SK-N-SH (cell line): ENCODE measurements around the gene CCDC18. TPM values are rescaled to one million over a fixed set of nuclear protein-coding genes. Genes with fewer than 3 reads are reported as not detected.
"Not testable (repeated sequence)": the region's sequence is repeated elsewhere in the genome, so short reads cannot be mapped to it uniquely, and the experiment has no call there.

Source experiments
- CTCF ChIA-PET: fragments of 300-600, 350-600 bp; formaldehyde crosslinking; extraction: SDS; loops from one replicate; lab custom pipeline; 2021; lab: Yijun Ruan, JAX
- POLR2A ChIA-PET: fragments of 350-600 bp; sonication (Branson Sonifier 250); formaldehyde crosslinking; extraction: SDS; loops from one replicate; lab custom pipeline; 2020; ENCODE audit warnings: antibody characterized with exemption, inconsistent platforms; lab: Yijun Ruan, JAX
- DNase-seq: peaks from one replicate; pipeline ENCODE4 v3.0.0; 2012
- H2AFZ ChIP-seq: fragments of 200-600 bp; sonication (generic); 2 replicates; pipeline ENCODE4 v1.8.1; 2016; ENCODE audit warnings: antibody characterized with exemption, mild to moderate bottlenecking, low read depth
- H3F3A ChIP-seq: fragments of 200-600 bp; sonication (generic); replicated peaks from 2 replicates; pipeline ENCODE3; 2016; ENCODE audit warnings: antibody characterized with exemption, mild to moderate bottlenecking; ENCODE audit not compliant: insufficient read depth
- H3K27ac ChIP-seq, 2 experiments: fragments of 200-500 bp in 1 of 2; fragments of 200-600 bp in 1 of 2; sonication (Bioruptor generic) in 1 of 2; sonication (generic), shearing (Covaris generic) in 1 of 2; 2 replicates each; pipeline versions ENCODE4 v1.5.1 to v1.6.1; 2014 to 2016; ENCODE audit warnings: low read depth in 2 of 2, inconsistent platforms in 1 of 2, low read length in 1 of 2, mild to moderate bottlenecking in 1 of 2, mixed read lengths in 1 of 2
- H3K27me3 ChIP-seq: fragments of 200-600 bp; sonication (generic), shearing (Covaris generic); 2 replicates; pipeline ENCODE4 v1.6.1; 2016; ENCODE audit warnings: mixed run types; ENCODE audit not compliant: insufficient read depth
- H3K36me3 ChIP-seq, 2 experiments: fragments of 200-500 bp in 1 of 2; fragments of 200-600 bp in 1 of 2; sonication (Bioruptor generic) in 1 of 2; sonication (generic) in 1 of 2; replicated peaks in 1 of 2; 2 replicates each; pipeline versions ENCODE3 to v1.5.1; 2014 to 2016; ENCODE audit warnings: low read length in 1 of 2, mild to moderate bottlenecking in 1 of 2; ENCODE audit not compliant: insufficient read depth in 2 of 2, control insufficient read depth in 1 of 2
- H3K4me1 ChIP-seq, 2 experiments: fragments of 200-500 bp in 1 of 2; fragments of 200-600 bp in 1 of 2; sonication (Bioruptor generic) in 1 of 2; sonication (generic), shearing (Covaris generic) in 1 of 2; 2 replicates each; pipeline versions ENCODE4 v1.5.1 to v1.6.1; 2014 to 2016; ENCODE audit warnings: low read depth in 1 of 2, low read length in 1 of 2, mixed run types in 1 of 2; ENCODE audit not compliant: insufficient read depth in 2 of 2, control insufficient read depth in 1 of 2
- H3K4me2 ChIP-seq: fragments of 200-600 bp; sonication (generic), shearing (Covaris generic); 2 replicates; pipeline ENCODE4 v1.6.1; 2017; ENCODE audit warnings: mixed run types
- H3K4me3 ChIP-seq, 2 experiments: fragments of 200-500 bp in 1 of 2; fragments of 200-600 bp in 1 of 2; sonication (Bioruptor generic) in 1 of 2; sonication (generic), shearing (Covaris generic) in 1 of 2; 2 replicates each; pipeline versions ENCODE4 v1.5.1 to v1.8.1; 2014 to 2016; ENCODE audit warnings: low read depth in 2 of 2, inconsistent platforms in 1 of 2, low read length in 1 of 2, mild to moderate bottlenecking in 1 of 2, mixed read lengths in 1 of 2, moderate library complexity in 1 of 2
- H3K79me2 ChIP-seq: fragments of 200-600 bp; sonication (generic); 2 replicates; pipeline ENCODE4 v1.8.1; 2017; ENCODE audit warnings: mild to moderate bottlenecking; ENCODE audit not compliant: insufficient read depth
- H3K9ac ChIP-seq: fragments of 200-600 bp; sonication (generic); 2 replicates; pipeline ENCODE4 v1.6.1; 2017; ENCODE audit warnings: mixed run types
- H3K9me2 ChIP-seq: fragments of 200-600 bp; sonication (generic); 2 replicates; pipeline ENCODE4 v1.6.1; 2017; ENCODE audit warnings: mixed run types
- H3K9me3 ChIP-seq: fragments of 200-600 bp; sonication (generic); 2 replicates; pipeline ENCODE4 v1.6.1; 2017; ENCODE audit warnings: mixed run types, mild to moderate bottlenecking, moderate library complexity
- H4K20me1 ChIP-seq: fragments of 200-600 bp; sonication (generic); 2 replicates; pipeline ENCODE4 v1.6.1; 2017; ENCODE audit warnings: mild to moderate bottlenecking, mixed run types; ENCODE audit not compliant: insufficient read depth
- CHD2 ChIP-seq: fragments of 150-350 bp; IDR thresholded peaks from 2 replicates; pipeline ENCODE4 v1.6.1; 2018; ENCODE audit warnings: low read length; ENCODE audit not compliant: partially characterized antibody
- ELF1 ChIP-seq: IDR thresholded peaks from 2 replicates; pipeline ENCODE4 v1.4.0; 2012
- FOXM1 ChIP-seq: IDR thresholded peaks from 2 replicates; pipeline ENCODE4 v1.4.0; 2012; ENCODE audit warnings: low read depth, mild to moderate bottlenecking
- MEF2A ChIP-seq: IDR thresholded peaks from 2 replicates; pipeline ENCODE4 v1.4.0; 2012; ENCODE audit warnings: low read depth, borderline replicate concordance
- RXRA ChIP-seq: IDR thresholded peaks from 2 replicates; pipeline ENCODE4 v1.4.0; 2012; ENCODE audit warnings: low read depth, mild to moderate bottlenecking, borderline replicate concordance
- SIN3A ChIP-seq: IDR thresholded peaks from 2 replicates; pipeline ENCODE4 v1.6.1; 2012; ENCODE audit warnings: low read depth, mild to moderate bottlenecking, low read length, moderate library complexity, borderline replicate concordance
- SMC3 ChIP-seq: IDR thresholded peaks from 2 replicates; pipeline ENCODE4 v1.6.1; 2012; ENCODE audit warnings: low read depth, low read length, improper control_type of control experiment
- TAF1 ChIP-seq: IDR thresholded peaks from 2 replicates; pipeline ENCODE4 v1.6.1; 2012; ENCODE audit warnings: low read depth, mild to moderate bottlenecking, low read length, moderate library complexity, borderline replicate concordance
- TEAD4 ChIP-seq: IDR thresholded peaks from 2 replicates; pipeline ENCODE4 v1.4.0; 2012; ENCODE audit warnings: mild to moderate bottlenecking, borderline replicate concordance; ENCODE audit not compliant: insufficient read depth
- WGBS: methylation state at CpG from one replicate; pipeline ENCODE4 v1.1.6; 2017; ENCODE audit warnings: low lambda C conversion rate; 5-methylcytosine and 5-hydroxymethylcytosine counted together
- polyA plus RNA-seq, 3 experiments: library from polyadenylated mRNA; depleted of rRNA; stranded (reverse); fragments of >200 nt; gene quantifications; 2 replicates each; pipeline ENCODE4 v1.2.3, GENCODE V29; 2012
- TF ChIP-seq, protein P1 (sequence below): IDR thresholded peaks from 2 replicates; pipeline ENCODE4; 2012
- TF ChIP-seq, protein P2 (sequence below): IDR thresholded peaks from 2 replicates; pipeline ENCODE4 v1.4.0; 2012; ENCODE audit warnings: low read depth, borderline replicate concordance
- TF ChIP-seq, protein P3 (sequence below): IDR thresholded peaks from 2 replicates; pipeline ENCODE4 v1.4.0; 2012; ENCODE audit warnings: low read depth
- TF ChIP-seq, protein P4 (sequence below): IDR thresholded peaks from 2 replicates; pipeline ENCODE4 v1.4.0; 2012; ENCODE audit warnings: low read depth, borderline replicate concordance
- TF ChIP-seq, protein P5 (sequence below): fragments of 150-350 bp; IDR thresholded peaks from 2 replicates; pipeline ENCODE4 v1.6.1; 2016; ENCODE audit warnings: mild to moderate bottlenecking, low read depth, low read length

The CCDC18 gene
- polyA plus RNA-seq, 1 of the 3 experiments (the other 2 are of a cell fraction) = 4.0 TPM

DNA sequence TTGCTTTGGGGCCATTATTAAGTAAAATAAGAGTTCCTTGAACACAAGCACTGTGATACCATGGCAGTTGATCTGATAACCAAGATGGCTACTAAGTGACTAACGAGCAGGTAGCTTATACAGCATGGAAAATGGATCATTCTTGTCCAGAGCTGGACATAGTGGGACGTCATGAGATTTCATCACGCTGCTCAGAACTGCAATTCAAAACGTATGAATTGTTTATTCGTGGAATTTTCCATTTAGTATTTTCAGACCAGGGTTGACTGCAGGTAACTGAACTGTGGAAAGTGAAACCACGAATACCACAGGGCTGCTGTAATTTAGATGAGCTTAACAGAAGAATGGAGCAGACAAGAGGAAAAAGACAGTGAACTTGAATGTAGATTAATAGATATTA lies 38.9 kb downstream of the CCDC18 start:
- DNase-seq = no peak
- Histone ChIP-seq H3K9me3 (no peaks in the 10 kb centered on the region), H3K27ac (no peak overlapping the region), H3K9me2 (no peaks in the 10 kb centered on the region), H3F3A (no peaks in the 10 kb centered on the region), H3K79me2 (no peaks in the 10 kb centered on the region), H3K27me3 (no peaks in the 10 kb centered on the region), H3K4me2 (no peak overlapping the region), H3K36me3 (peaks cover 4 to 49% of the 10 kb centered on the region in 2 experiments), H4K20me1 (no peaks in the 10 kb centered on the region), H3K4me1 (peaks cover 11 to 20% of the 10 kb centered on the region in 2 experiments; a peak in 3 of 4 replicates), H3K4me3 (no peak overlapping the region), H2AFZ (no peak overlapping the region), H3K9ac (no peak overlapping the region)
- WGBS = 97% methylated on average over 6 of the region's 6 CpGs
- POLR2A ChIA-PET = no interaction called here
- CTCF ChIA-PET = interaction anchor here (1.6 kb wide), 1 partner anchor 20 kb away, joined by 3 read pairs; no protein-coding TSS in a partner anchor
- TF ChIP-seq SIN3A (no peak), TEAD4 (no peak), MEF2A (no peak), ELF1 (no peak), FOXM1 (no peak), TAF1 (no peak), CHD2 (no peak), SMC3 (no peak), RXRA (no peak)
- TF ChIP-seq, protein P1, sequence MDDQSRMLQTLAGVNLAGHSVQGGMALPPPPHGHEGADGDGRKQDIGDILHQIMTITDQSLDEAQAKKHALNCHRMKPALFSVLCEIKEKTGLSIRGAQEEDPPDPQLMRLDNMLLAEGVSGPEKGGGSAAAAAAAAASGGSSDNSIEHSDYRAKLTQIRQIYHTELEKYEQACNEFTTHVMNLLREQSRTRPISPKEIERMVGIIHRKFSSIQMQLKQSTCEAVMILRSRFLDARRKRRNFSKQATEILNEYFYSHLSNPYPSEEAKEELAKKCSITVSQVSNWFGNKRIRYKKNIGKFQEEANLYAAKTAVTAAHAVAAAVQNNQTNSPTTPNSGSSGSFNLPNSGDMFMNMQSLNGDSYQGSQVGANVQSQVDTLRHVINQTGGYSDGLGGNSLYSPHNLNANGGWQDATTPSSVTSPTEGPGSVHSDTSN = no peak
- TF ChIP-seq, protein P2, sequence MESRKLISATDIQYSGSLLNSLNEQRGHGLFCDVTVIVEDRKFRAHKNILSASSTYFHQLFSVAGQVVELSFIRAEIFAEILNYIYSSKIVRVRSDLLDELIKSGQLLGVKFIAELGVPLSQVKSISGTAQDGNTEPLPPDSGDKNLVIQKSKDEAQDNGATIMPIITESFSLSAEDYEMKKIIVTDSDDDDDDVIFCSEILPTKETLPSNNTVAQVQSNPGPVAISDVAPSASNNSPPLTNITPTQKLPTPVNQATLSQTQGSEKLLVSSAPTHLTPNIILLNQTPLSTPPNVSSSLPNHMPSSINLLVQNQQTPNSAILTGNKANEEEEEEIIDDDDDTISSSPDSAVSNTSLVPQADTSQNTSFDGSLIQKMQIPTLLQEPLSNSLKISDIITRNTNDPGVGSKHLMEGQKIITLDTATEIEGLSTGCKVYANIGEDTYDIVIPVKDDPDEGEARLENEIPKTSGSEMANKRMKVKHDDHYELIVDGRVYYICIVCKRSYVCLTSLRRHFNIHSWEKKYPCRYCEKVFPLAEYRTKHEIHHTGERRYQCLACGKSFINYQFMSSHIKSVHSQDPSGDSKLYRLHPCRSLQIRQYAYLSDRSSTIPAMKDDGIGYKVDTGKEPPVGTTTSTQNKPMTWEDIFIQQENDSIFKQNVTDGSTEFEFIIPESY = no peak
- TF ChIP-seq, protein P3, sequence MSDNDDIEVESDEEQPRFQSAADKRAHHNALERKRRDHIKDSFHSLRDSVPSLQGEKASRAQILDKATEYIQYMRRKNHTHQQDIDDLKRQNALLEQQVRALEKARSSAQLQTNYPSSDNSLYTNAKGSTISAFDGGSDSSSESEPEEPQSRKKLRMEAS = no peak
- TF ChIP-seq, protein P4, sequence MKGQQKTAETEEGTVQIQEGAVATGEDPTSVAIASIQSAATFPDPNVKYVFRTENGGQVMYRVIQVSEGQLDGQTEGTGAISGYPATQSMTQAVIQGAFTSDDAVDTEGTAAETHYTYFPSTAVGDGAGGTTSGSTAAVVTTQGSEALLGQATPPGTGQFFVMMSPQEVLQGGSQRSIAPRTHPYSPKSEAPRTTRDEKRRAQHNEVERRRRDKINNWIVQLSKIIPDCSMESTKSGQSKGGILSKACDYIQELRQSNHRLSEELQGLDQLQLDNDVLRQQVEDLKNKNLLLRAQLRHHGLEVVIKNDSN = no peak
- TF ChIP-seq, protein P5, sequence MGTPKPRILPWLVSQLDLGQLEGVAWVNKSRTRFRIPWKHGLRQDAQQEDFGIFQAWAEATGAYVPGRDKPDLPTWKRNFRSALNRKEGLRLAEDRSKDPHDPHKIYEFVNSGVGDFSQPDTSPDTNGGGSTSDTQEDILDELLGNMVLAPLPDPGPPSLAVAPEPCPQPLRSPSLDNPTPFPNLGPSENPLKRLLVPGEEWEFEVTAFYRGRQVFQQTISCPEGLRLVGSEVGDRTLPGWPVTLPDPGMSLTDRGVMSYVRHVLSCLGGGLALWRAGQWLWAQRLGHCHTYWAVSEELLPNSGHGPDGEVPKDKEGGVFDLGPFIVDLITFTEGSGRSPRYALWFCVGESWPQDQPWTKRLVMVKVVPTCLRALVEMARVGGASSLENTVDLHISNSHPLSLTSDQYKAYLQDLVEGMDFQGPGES = no peak

DNA sequence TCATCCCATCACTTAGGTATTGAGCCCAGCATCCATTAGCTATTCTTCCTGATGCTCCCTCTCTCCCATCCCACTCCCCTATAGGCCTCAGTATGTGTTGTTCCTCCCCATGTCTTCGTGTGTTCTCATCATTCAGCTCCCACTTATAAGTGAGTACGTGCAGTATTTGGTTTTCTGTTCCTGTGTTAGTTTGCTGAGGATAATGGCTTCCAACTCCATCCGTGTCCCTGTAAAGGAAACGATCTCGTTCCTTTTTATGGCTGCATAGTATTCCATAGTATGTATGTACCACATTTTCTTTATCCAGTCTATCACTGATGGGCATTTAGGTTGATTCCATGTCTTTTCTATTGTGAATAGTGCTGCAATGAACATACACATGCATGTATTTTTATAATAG lies 40.2 kb downstream of the CCDC18 start:
- H3K9ac ChIP-seq, POLR2A ChIA-PET, H3K27ac ChIP-seq, H3K9me2 ChIP-seq, H3F3A ChIP-seq, H3K4me3 ChIP-seq, H2AFZ ChIP-seq, H3K4me2 ChIP-seq, H4K20me1 ChIP-seq, H3K79me2 ChIP-seq, H3K27me3 ChIP-seq, DNase-seq, H3K9me3 ChIP-seq: not testable (repeated sequence)
- peaks cover 4 to 53% of the 10 kb centered on the region in 2 experiments for H3K36me3 ChIP-seq
- 95% methylated on average over 5 of the region's 5 CpGs for WGBS
- peaks cover 11 to 20% of the 10 kb centered on the region in 2 experiments; a peak in 3 of 4 replicates for H3K4me1 ChIP-seq
- CTCF ChIA-PET = interaction anchor here (1.6 to 2.1 kb wide), 2 partner anchors 19 to 83 kb away, joined by 3 to 7 read pairs; no protein-coding TSS in a partner anchor
